Measurements from ENCODE around the gene MICALL2.

Gene MICALL2

DNA sequence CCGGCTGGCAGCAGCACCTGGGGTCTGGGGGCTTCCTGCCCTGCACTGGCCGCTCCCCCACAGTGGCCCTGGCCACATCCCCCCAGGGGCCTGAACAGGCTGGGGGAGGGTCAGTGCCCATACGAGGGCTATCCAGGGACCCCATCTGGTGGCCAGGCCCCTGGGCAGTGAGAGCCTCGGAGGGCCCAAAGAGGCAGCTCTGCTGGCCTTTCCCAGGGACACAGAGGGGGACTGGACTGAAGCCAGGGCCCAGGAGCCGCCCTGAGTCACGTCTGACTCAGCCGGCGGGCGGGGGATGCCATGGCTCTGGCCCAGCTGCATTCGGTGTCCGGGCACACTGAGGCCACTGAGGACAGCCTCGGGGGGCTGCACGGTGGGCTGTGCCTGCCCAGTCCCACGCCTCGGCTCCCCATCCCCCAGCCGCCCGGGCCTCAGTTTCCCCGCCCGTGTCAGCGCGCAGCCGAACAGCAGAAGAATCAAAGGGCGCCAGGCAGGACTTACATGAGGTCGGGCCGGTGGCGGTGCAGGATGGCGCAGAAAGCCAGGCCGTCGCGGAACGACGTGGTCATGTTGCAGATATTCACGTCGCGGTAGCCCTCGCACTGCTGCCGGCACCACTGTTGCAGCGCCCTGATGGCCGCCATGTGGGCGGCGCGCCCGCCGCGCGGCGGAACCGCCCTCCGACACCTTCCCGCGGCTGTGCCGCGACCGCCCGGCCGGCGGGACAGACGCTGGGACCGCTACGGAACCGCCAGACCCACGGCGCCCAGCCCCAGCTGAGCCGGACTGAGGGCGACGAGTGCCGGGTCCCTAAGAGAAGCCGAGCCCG is at the start of gene MICALL2:
TSS of gene MICALL2 (minus strand) at position 788 of the 829 bp plus-strand sequence. CDS start at position 644, 144 bp downstream.
- DNase-seq, result no peak

DNA sequence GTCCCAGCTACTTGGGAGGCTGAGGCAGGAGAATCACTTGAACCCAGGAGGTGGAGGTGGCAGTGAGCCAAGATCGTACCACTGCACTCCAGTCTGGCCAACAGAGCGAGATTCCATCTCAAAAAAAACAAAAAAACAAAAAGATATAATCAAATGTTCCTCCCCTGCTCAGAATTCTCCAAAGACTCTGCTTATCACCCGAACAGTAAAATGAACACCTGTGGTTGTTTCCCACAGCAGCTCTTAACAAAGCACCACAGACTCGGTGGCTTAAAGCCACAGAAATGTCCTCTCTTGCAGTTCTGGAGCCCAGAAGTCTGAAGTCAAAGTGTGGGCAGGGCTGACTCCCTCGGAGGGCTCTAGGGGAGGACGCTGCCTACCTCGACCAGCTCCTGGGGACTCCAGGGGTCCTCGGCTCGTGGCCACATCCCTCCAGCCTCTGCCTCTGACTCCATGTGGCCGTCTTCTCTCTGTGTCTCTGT is 49.0 kb upstream of the MICALL2 start:
- no peak for DNase-seq

DNA sequence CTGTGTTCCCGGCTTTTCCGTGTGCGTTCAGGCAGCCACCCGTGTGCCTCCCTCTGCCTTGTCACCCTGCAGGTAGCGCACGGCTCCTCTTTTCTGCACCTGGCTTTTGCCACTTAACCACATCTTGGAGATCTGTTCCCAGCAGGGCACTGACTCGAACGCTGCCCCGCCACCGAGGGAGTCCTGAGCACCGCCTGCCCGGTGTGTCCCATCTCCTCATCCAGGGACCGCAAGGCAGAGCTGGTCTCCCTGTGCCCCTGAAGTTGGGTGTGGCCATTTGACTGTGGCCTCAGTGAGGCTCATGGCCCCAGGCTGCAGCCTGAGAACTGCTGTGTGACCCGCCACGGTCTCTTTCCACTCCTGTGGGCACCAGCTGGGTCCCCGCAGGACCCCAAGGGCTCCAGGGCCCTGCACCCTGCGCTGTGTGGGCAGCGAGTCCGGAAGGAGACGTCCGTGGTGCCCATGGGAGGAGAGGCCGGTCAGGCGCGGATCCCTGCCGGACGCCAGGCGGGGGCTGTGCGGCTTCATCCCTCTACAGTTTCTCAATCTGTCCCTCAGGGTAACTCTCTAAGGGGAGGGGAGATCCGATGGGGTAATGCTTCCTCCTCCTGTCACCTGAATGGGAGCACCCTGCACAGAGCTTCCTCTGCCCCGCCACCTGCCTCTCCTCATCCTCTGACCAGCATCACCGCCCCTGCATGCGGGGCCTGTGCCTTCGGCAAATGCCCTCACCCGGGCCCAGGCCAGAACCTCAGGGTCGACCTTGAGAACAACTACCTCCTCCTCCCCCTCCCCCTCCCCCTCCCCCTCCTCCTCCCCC is 46.7 kb upstream of the MICALL2 start:
- DNase-seq, result no peak

DNA sequence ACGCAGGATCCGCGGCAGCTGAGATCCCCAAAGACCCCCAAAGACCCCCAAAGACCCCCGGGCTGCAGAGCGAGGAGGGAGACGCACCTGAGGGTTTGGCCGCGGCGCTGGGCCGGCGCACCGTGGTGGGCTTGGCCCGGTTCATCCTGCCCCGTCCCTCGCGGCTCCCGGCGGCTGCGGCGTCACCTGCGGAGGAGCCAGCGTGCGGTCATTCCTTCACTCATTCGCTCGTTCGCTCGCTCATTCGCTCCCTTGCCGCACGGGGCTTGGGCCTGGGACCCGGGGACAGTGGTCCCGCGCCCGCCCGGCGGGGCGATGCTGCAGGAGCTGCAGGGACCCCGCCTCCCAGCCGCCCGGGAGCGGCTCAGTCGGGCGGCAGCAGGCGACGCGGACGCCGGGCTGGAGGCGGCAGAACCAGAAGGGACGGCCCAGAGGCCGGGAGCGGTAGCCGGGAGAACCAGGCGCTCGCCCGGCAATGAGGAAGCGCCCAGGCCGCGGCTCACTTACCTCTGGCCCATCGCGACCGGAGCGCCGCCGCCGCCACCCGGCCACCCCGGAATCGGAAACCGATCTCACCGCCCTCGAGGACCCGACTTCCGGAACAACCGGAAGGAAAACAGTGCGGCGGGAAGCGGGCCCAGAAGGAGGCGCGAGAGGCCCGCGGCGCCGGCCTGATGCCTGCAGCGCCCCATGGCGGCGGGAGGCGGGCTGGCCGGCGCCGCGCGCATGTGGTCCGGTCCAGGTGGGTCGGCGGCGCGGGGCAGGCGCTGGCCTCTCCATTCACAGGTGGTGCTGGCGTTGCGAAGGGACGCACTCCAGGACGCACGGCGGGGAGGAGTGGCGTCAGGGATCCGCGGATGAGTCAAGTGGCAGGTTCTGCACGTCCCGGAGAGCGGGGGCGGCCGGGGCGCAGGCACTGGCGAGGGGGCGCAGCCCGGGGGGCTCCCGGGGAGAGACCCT is 44.8 kb upstream of the MICALL2 start, which contains the start of gene INTS1:
TSS of gene INTS1 (minus strand) at position 574 of the 960 bp plus-strand sequence. CDS start at position 145, 429 bp downstream.
- peak; percentile 78 for DNase-seq

DNA sequence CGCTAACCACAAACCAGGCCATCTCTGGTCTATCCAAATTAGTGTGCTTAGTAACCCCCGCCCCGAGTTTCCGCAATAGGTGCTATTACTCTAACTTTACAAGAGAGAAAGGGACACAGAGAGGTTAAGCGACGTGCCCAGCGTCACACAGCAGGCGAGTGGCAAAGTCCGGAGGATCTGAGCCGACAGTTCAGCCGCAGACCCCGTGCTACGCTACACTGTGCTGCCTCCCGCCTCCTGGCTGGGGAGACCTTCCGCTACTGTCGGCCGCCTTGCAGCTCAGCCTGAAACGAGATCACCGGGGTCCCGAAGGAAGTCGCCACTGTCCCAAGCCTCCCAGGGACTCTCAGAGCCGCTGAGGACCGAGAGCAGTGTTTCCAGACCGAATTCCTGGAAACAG is 44.1 kb upstream of the MICALL2 start:
- DNase-seq, result no peak

DNA sequence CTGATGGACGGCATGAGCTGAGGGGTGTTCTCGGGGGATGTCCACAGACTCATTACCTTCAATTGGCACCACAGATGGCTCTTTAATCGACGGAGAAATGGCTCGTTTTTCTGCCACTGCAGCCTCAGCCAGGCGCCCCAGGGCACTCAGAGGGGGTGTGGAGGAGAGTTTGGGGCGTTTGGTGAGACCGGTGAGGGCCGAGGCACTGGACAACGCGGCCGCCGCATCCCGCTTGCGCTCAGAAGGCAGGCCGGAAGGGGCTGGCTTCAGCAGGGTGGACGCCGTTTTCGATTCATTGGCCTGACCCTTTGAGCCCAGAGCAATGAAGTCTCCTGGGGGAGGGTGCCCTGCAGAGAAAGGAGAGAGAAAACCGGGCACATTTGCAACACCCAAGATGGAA is 43.6 kb upstream of the MICALL2 start:
- DNase-seq, result no peak

DNA sequence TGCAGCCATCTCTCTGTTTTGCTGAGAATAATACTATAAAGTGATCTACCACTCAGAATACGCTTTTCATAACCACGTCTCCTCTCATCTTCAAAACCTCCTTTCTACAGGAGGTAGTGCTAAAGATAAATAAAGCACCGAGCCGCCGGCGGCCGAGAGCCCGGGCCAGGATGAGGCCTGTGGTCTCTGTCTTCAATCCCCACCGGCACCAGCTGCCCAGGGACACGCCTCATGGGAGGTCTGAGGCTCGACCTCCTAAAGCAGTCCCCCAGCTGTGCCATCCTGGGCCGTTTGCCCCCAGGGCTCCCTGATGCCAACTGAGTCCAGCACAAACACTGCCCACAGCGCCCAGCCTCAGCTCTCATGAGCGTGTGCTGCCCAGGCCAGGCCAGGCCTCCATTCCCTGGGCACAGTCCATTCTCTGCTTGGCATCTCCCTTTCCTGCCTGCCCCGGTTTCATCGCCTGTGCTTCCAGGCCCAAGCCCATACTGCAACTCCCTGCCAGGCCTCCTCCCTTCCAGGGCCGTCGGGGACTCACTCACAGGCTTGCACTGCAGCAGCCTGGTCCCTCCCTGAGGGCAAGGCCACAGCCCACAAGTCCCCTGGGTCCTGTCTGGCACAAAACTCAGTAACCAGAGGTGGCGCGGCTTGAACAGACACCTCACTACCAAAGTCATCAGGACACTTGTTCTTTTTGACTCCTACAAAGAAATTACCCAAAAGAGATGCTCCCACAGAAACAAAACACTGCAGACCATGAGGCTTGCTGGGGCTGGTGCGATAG is 42.4 kb upstream of the MICALL2 start:
- no peak for DNase-seq

DNA sequence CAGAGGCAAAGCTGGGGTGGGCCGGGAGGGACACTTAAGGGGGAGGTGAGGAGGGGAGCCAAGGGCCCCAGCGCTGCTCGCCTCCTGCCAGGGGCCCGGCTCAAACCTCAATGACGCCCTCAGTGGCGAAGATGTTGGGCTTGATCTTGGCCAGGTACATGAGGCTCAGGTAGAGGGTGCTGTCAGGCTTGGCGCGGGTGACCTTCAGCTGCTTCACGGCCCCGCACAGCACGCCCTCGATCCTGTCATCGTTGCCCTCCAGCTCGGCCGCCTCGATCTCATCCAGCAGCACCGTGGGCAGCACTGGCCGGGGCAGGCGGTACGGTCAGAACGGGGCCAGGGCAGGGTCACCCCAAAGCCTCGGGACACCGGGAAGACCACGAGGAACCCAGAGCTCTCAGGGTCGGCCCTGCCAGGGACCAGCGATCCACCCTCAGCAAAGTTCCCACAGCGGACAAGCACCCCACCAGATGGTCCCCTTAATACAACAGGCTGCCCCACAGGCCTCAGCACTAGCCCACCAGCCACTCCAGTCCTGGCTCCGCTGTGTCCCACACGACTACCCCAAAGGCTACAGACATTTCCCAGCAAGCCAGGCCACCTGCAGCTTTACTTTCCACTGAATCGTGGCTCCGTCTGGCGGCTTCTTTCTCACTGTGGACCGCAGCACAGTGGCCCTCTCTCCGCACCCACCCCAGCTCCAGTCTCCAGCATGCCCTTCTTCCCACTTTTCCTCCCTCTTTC is 41.0 kb upstream of the MICALL2 start:
- no peak for DNase-seq

DNA sequence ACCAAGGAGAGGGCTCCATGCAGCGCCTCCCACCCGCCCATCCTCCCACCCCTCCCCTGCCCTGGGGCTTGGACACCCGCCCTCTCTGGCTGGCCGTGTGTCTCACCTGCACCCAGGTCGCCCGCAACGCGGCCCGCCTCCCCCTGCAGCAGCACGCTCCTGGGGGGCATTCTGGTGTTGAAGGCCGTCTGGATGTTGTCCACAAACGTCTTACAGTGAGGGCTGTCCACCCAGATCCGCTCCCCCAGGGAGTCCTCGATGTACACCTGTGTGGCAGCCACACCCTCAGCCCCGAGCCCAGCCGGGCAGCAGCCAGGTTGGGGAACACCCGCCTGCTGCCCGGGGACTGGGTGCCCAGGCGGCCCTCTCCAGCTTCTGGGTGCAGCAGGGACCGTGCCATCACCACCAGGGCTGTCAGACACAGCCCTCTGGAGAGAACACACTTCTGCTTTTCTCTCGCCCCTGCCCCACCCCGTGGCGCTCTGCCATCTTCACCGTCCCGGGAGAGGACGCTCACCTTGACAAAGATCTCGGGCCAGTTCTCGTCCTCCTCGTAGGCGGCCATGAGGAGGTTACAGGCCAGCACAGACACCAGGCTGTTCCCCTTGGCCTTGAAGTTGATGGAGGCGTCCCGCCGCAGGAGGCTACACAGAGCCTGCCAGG is 40.2 kb upstream of the MICALL2 start:
- no peak for DNase-seq

DNA sequence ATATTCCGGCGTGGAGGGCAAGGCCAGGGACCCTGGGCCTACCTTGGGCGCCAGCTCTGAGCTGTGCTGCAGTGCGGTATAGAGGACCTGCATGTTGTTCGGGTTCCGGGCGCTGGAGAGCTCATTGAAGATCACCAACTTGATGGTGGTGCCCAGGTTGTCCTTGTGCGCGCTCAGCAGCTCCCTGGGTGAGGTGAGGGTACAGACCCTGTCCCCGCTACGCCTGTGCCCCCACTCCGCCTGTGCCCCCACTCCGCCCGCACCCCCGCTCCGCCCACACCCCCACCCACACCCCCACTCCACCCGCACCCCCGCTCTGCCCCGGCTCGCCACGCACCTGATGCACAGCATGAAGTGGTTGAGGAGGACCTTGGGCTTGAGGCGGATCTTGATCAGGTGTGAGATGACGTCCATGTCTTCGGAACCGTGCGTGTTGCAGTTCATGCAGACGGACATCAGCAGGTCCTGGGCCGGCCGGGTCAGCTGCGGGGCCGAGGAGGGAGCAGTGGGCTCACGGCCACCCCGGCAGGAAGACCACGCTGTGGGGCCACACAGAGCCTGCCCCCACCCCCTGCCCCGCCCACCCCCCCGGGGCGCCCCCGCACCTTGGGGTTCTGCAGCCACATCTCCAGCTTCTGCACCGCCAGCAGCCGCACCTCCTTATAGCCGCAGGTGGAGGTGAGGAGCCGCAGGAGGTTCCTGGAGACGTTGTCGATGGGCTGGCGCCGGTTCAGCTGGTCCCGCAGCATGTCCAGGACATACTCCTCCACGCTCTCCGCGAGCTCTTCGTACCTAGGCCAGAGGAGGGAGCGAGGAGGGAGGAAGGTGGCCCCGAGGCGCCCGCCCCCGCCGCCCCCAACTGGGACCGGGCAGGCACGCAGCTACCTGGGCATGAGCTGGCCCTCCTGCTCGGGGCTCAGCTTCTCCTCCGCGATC is 39.4 kb upstream of the MICALL2 start:
- no peak for DNase-seq

DNA sequence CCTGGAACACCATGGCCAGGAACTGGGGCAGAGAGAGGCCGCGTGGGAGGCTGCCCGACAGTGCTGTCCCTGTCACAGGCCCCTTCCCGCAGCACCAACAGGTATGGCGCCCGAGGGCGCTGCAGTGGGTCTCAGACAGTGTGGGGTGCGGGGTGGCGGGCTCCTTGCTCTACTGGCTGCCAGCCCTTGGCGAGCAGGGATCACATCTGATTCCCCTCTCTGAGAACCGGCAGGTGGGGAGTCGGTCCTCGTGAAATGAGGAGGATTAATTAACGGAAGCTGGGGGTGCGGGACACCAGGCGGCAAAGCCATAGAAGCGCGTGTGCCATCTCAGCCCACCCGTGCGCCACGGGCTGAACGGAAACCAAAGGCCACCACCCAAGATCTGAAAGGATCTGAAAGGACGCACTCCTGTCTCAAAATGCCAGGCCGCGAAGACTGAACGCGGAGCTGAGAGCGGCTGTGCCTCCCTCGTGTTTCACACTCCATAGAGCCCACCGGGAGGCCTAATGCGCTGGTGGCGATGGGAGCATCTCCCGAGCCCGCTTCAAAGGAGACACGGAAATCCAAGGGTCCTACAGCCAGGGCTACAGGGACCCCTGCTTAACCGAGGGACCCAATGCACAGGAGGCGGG is 38.1 kb upstream of the MICALL2 start:
- DNase-seq, result no peak

DNA sequence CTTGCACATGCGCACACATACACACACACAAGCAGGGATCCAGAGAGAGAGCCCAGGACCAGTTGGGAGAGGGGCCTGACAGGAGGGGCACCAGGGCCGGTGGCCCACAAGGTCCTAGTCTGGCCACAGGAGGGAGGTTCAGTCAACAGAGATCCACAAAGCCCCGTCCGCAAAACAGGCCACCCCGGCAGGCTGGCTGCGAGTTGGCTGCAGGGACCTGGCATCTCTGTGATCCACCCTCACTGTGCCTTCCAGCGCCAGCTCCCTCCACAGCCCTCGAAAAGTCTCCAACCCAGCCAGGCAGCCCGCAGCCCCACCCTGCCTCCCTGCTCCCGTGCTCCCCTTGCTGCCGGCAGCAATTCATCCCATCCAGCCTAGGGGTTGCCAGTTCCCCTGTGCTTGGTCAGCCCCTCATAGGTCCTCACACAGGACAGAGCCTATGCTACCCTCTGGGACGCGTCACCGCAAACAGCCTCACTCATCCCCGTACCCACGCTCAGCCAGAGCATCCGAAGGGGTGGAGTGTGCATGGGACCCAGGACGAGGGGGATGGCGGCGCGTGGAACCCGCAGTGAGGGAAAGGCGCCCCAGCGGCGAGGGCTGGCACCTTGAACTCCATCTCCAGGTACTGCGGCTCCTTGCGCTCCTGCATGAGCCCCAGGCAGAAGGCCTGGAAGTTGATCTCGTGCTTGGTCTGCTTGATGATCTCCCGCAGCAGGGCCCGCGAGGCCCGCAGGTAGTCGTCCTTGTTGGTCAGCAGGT is 37.4 kb upstream of the MICALL2 start:
- DNase-seq, result no peak

DNA sequence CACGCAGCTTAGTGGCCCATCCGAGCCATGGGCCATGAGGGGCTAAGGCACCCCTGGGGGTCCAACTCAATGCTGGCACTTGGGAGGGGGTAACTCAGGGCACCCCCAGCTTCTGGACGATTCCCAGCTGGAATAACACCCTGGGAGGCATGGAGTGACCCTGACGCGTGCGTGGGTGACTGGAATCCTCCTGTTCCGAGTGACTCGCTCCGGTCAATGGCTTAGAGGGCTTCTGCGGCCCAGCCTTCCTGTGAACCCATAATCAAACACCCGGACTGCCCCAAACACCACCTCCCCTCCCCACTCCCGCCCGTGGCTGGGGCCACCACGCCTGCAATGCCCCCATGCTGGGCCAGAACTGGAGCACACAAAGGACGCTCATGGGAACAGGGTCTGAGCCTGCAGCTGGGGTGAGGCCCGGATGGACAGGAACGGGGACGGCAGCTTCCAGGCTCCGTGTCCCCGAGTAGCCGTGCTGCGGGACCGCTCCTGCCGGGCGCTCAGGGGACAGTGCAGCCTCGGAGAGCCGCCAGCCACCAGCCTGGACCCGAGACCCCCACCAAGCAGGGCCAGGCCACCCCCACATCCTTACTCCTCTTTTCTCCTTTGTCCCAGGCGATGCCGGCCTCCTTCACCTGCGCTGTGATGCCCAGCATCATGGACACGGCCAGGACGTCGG is 36.4 kb upstream of the MICALL2 start:
- DNase-seq, result no peak

DNA sequence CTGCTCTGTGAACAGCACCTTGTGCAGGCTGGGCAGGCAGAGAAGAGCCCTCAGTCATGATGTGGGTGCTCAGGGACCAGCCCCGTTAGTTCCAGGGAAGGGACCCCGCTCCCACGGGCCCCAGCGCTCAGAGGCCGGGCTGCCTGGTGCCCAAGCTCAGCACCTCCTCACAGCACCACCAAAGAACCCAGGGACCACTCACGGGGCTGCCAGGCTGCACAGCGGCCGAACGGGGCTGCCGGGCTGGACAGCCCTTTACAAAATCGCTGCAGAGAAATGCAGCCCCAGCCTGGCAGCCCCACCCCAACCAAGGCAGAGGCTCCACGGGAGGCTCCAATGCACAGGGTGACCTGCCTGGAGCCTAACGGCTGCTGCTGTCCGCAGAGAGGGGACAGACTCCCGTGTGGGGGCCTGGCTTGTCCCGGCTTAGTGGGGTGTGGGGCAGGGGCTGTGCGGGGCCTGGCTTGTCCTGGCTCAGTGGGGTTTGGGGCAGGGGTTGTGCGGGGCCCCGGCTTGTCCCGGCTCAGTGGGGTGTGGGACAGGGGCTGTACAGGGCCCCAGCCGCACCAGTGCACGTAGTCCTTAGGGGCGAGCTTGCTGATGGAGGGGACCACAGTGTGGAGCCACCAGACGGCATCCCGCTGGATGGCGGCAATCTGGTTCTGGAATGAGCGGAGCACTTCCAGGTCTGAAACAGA is 35.7 kb upstream of the MICALL2 start:
- no peak for DNase-seq

DNA sequence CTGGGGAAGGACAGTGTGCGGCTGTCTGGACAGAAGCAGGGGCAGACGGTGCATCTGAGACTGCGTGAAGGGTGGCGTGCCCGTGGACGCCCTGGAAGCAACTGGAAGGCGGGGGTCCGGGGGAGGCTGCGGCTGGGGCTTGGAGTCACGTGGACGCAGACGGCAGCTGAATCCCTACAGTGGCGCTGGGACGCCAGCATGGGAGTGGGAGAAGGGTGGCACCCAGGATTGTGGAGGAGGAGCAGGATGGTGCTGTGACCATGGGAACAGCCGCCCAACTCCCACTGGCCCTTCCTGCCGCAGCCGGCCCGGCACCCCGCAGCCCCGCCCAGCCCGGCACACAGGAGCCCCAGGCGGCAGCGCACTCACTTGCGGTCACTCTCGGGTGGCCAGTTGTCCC is 35.2 kb upstream of the MICALL2 start:
- DNase-seq, result no peak

DNA sequence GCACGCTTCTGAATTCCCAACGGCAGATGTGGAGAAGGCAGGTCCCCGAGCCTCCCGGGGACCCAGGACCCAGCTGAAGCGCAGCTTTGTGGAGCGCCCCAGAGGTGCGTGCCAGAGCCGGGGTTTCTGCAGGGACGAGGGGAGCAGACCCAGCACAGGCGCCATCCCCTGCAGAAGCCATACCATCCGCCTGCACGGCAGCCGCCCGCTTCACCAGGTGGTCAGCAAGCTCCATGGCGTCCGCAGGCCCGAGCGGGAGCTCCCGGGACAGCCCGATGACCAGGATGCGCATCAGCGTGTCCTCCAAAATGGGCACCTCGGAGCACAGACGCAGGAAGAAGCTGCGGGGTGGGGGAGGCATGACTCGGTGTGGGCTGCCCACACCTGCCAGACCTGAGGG is 34.3 kb upstream of the MICALL2 start:
- DNase-seq, result no peak

DNA sequence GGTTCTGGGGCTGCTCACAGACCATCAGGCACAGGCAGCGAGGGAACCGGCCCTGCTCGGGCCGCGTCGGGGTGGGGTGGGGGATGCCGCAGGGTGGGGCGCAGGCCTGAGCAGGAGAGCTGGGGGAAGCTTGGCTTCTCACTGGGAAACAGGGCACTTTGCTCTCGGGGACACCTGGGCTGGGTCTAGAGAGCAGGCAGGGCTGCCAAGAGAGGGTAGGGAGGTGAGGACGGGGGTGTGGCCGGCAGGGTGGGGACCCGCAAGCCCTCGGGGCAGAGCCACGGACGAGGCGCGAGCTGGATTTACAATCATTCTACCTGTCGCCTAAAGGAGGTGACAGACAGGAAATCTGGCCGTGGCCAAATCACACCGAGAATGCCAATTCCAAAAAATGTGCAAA is 33.9 kb upstream of the MICALL2 start:
- no peak for DNase-seq
